ENCODE data around the gene OR5A1. TPM values are rescaled to one million over a fixed set of nuclear protein-coding genes. Genes with fewer than 3 reads are reported as not detected.

The OR5A1 gene
- total and polyA plus RNA-seq, 2 donors (not counting 3 experiments of a cell fraction or from before 2014, with no cell fraction given): not detected

- FAIRE-seq (no peak), DNase-seq (ENCODE audit: low read depth, low spot score) (peak; percentile 54)
- Histone ChIP-seq H3K9ac (replicated peaks; ENCODE audit: extremely low read depth, insufficient read depth, low read length) (no peak overlapping the region), H3K27ac (ENCODE audit: insufficient read depth, low read depth, low read length) (no peak overlapping the region), H3K4me2 (ENCODE audit: insufficient read depth, low read length) (no peak overlapping the region), H3K79me2 (ENCODE audit: control insufficient read depth, insufficient read depth, low read length) (no peaks in the 10 kb centered on the region), H3K36me3 (ENCODE audit: control insufficient read depth in 2 of 2, extremely low read depth in 1 of 2, insufficient read depth in 2 of 2, low read length in 2 of 2) (no peaks in the 10 kb centered on the region), H3K27me3 (ENCODE audit: control insufficient read depth in 2 of 2, insufficient read depth in 2 of 2, low read length in 2 of 2) (peaks cover 0 to 5% of the 10 kb centered on the region in 2 experiments), H3K4me3 (replicated peaks in 1 of 3; ENCODE audit: insufficient read depth in 1 of 3, low read depth in 1 of 3, low read length in 3 of 3) (no peak overlapping the region), H3K9me1 (replicated peaks; ENCODE audit: control insufficient read depth, extremely low read depth, insufficient read depth, low read length) (no peaks in the 10 kb centered on the region), H3K4me1 (ENCODE audit: control insufficient read depth, extremely low read depth, insufficient read depth, low read length) (no peaks in the 10 kb centered on the region), H2AFZ (ENCODE audit: low read depth, low read length) (no peak overlapping the region), H3K9me3 (replicated peaks; ENCODE audit: control insufficient read depth, insufficient read depth, low read length) (no peaks in the 10 kb centered on the region), H4K20me1 (replicated peaks; ENCODE audit: control insufficient read depth, extremely low read depth, insufficient read depth, low read length) (no peaks in the 10 kb centered on the region)
- ChIA-PET CTCF (interaction anchor here (0.6 to 1.7 kb wide), 4 partner anchors 9 to 272 kb away, joined by 3 to 17 read pairs (median 4); partner anchors contain the start of gene DTX4), POLR2A (no interaction called here)
- intact Hi-C loops (cut with micrococcal nuclease) (loop anchor here (1.0 to 10.0 kb wide), 3 partner anchors 82 to 259 kb away; partner anchors contain the start of gene OR4D9), dilution Hi-C loops (cut with MboI; ENCODE audit: extremely low pct_ligation_motif_present, low sequenced_read_pairs) (no loop called here)
- TF ChIP-seq JUN (IDR thresholded peaks at IDR 0.05; ENCODE audit: borderline replicate concordance, insufficient read depth, insufficient read length, low read depth): no peak
- peak; percentile 60 to 66 for TF ChIP-seq CTCF (IDR thresholded peaks at IDR 0.05; ENCODE audit: extremely low read depth in 1 of 2, insufficient read depth in 1 of 2, low read depth in 1 of 2, low read length in 2 of 2)
- TF ChIP-seq FOS (IDR thresholded peaks at IDR 0.05; ENCODE audit: borderline replicate concordance, insufficient read depth, low read length): no peak
- no peak for TF ChIP-seq MAX (IDR thresholded peaks at IDR 0.05; ENCODE audit: insufficient read depth, insufficient read length)
- TF ChIP-seq MYC (IDR thresholded peaks at IDR 0.05; ENCODE audit: low read depth, low read length): no peak
- BruUV-seq (replicated peaks): no TSS peak
Observed at GRCh38 chr11:59429924-59430516, 6.2 kb upstream of the OR5A1 start.

Data from endothelial cell of umbilical vein (primary cell).